Cortex of kidney (tissue), 1 donor: ENCODE measurements around the gene ETV6.
"Not testable (repeated sequence)": the region's sequence is repeated elsewhere in the genome, so short reads cannot be mapped to it uniquely, and the experiment has no call there.

Experiments
- DNase-seq: peaks from one replicate; lab custom pipeline; 2025; lab: John Stamatoyannopoulos, UW

Gene ETV6

GRCh38 chr12:11888029-11888428 lies 238.6 kb downstream of the ETV6 start:
- no peak for DNase-seq

GRCh38 chr12:11891346-11891745 lies 241.9 kb downstream of the ETV6 start:
- no peak for DNase-seq

DNA sequence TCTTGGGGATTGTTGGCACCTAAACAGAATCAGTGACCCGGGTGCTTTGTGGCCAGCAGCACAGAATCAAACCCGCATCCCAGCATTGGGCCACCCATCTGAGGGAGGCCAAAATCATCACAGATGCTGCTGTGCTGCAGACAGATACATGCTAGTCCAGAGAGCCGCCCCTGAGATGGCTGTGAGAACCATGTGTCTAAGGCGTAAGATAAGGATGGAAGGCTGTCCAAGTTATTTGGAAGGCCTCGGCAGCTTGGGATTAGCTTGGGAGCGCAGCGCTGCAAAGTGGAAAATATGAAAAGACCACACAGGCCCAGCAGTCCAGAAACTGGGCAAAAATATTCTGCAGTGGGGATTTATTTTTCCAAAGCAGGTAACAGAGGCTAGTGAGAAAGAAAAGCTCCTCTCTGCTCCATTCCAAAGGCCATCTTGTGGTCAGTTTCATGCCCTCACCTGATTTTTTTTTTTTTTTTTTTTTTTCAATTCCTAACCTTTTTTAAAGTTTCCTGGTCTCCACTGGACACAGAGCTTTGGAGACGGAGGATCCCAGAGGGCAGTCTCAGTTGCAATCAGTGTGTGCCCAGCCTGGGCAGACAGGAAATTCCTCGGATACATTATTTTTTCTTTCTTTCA lies 242.4 kb downstream of the ETV6 start:
- DNase-seq = no peak

DNA sequence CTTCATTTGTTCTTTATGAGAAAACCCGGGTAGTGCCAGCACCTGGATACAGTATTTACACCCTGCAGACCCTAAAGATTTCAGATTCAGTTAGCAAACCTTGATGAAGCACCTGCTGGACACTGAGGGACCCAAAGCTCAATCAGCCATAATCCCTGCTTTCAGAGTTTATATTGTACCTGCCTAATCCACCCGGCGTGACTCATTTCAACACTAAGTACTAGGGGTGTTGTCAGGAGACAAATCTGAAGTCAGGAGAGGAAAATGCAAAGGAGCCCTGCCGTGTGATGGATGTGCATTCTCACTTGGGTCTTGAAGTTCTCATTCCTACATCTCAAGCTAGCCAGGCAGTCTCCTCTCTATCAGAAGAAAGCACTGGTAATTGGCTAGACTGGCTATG lies 244.5 kb downstream of the ETV6 start:
- DNase-seq = no peak

DNA sequence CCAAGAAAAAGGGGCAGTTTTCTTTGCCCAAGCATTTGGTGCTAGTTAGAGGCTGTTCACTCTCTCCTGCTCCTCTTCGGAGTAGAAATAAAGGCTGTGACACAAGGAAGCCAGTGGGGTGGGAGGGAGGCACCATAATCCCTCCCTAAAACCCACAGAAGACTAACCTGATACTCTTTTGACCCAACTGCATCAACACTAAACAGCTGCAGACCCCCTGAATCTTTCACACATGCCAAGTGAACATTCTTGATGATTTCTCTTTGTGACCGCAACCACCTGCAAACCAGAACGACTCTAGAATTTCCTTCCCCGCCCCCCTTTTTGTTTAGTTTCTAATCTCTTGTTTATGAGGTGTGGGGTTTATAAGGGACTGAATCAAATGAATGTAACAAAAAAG lies 245.4 kb downstream of the ETV6 start:
- DNase-seq = no peak

DNA sequence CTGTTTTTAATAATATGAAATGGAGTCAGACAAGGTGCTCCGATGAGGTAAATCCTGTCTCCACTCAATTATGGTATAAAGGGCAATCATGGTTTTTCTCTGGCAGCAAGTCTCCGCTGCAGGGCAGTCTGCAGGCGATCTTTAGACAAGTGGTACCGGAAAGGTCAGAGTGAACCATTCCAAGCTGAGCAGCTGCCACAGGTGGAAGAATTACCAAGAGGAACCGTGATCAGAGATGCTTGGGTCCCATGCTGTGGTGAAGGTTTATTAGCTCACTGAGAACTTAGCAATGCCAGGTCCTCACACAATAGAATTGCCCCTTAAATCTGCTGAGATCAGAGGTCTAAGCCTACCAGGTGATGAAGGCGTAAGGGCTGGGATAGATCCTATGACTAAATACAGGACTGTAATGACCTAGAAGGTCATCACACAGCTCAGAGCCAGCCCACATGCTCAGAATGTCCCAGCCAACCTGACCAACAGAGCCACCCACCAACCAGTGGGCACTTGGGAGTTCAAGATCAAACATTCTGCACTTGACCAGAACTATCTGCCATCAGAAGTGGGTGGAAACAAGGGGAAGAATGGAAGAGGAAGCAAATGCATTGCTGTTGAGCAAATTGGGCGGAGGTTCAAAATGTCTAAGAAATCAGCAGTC lies 246.1 kb downstream of the ETV6 start:
- DNase-seq = no peak

DNA sequence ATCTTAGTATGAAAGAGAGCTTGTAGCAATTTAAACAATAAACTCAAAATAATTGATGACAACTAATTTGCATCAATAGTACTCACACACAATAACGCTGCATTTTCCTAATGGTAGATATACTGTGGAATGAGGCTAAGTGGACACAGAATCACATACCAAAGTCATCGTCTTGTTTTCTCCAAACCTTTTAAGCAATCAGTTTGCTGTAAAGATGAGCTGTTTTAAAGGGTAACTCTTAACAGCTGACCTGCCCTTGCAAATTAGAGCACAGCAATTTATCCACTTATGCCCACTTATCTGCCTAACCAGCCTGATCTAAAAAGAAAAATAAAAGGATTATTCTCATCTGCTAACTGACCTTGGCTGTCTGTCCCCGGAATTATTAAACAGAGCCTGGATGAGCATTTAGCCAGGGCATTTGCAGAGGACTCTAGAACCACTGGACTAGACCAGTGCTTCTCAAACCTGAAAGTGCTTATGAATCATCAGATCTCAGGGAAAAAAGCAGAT lies 247.0 kb downstream of the ETV6 start:
- DNase-seq = no peak

GRCh38 chr12:11897923-11898322 lies 248.4 kb downstream of the ETV6 start:
- DNase-seq = no peak

DNA sequence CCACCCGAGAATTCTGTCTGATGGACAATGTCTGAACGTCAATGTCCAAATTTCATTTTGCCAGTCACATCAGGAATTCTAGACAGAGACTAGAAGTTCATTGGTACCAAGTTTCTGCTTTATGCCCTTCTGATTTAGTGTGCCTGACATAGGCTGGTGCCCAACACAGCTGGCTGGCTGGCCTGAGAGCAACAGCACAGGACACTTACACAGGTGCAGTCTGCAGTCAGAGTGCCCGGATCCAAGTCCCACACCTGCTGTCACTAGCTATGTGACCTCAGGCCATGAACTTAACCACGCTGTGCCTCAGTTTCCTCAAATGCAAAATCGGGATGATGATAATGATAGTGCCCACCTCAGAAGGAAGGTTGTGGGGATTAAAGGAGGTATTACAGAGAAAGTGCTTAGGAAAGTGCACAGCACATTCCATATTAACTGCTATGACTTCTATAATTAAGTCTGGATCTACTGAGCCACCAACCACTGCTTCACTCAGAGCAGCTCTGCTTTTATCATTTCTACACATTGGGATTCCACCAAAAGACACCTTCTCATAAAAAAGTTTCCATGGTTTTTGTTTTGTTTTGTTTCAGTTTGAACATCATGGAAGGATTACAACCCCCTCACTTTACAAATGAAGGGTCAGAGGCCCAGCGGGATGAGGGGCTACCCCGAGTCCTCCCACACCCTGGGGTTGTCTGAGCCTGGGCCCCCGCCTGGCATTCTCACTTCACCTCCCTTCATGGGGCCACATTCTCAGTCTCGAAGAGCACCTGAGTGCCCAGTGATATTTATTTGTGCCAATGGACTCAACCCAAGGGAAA lies 252.4 kb downstream of the ETV6 start:
- DNase-seq = no peak

DNA sequence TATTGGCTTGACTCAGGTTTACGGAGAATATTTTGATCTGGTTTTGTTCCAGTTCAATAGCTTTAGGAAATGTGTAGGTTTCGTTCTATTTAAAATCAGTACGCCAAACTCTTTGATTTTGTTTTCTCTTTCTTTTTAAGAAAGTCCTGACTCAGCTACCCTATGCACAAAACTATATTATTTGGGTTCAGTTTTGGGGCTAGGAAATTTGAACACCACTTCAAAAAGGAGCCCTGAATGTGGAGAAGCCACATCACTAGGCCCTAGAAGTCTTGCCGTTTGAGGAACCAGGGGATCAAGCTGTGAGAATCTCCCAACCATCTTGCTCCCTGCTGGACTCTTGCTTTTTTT lies 253.0 kb downstream of the ETV6 start:
- no peak for DNase-seq

GRCh38 chr12:11904124-11904523 lies 254.7 kb downstream of the ETV6 start:
- DNase-seq = no peak

- no peak for DNase-seq
These were observed 256.1 kb downstream of the ETV6 start for GRCh38 chr12:11905534-11905933.

- no peak for DNase-seq
These were observed 256.9 kb downstream of the ETV6 start for GRCh38 chr12:11906286-11906935.

- DNase-seq = no peak
These were observed 258.2 kb downstream of the ETV6 start for GRCh38 chr12:11907625-11908024.

DNA sequence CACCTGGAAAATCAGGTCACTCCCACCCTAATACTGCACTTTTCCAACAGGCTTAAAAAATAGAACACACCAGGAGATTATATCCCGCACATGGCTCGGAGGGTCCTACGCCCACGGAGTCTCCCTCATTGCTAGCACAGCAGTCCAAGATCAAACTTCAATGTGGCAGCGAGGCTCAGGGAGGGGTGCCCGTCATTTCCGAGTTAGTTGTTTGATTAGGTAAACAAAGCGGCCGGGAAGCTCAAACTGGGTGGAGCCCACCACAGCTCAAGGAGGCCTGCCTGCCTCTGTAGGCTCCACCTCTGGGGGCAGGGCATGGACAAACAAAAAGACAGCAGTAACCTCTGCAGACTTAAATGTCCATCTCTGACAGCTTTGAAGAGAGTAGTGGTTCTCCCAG lies 259.9 kb downstream of the ETV6 start:
- DNase-seq = not testable (repeated sequence)

DNA sequence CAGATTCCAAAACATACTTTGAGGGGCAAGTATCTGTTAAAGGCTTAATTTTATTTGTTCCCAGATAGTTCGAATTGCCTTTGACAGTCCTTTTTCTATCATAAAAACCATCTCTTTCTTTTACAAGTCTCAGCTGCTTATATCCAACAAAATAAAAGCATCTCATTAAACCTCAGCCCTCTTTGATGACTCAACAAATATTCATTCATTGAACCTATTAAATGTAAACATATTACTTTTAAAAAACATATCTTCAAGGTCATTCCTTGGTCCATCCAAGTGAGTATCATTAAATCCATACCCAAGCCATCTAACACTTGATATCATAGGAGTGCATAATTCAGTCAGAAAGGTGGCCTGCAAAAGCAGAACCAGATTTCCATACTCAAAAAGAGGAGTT lies 266.6 kb downstream of the ETV6 start:
- DNase-seq = no peak

DNA sequence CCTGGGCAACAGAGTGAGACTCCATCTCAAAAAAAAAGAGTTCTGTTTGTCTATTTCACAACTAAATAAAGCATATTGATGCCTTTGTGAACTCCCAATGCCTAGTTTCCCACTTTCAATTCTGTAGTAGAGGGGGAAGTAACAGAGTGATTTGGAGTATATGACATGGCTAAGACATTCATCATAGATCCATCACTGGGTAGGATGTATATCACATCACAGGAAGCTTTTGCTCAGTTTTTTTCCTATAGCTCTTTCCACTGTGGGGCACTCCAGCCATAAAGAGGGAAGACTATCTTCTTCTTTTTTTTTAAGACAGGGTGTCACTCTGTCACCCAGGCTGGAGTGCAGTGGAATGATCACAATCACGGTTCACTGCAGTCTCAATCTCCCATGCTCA lies 267.3 kb downstream of the ETV6 start:
- DNase-seq = no peak

DNA sequence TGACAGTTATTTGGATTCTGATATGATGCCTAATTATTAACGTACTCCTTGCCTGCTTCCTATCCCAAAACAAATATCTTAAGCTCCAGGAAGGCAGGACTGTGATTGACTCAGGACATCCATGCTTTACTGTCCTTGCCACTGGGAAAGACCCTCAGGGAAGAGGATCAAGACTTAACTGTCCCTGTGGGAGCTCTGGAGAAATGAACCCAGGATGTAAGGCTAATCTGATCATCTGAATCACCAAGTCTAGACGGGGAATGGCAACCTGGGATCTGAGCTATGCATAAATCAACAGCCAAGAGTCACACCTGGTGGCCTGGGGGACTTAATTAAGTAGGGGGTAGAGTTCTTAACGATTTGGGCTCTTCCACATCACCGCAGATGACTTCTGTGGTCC lies 268.0 kb downstream of the ETV6 start:
- DNase-seq = no peak

- DNase-seq = no peak
These were observed 270.8 kb downstream of the ETV6 start for GRCh38 chr12:11920231-11920630.

DNA sequence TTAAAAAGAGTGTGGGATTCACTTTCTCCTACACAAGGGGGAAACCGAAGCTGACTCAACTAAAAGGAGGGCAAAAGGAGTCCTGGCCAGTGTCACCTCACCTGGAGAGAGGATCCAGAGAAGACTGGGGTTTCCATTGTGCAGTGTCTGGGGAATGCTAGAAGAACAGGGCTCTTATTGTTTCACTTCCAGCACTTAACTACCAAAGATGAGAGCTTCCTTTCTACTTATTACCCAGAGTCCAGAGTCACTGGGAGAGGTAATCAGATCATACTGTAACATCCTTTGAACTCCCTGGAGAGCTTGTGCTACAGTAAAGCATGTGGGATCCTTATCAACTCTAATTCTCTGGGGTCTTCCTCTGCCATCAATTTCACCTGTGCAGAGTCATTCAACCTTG lies 272.9 kb downstream of the ETV6 start:
- DNase-seq = no peak

DNA sequence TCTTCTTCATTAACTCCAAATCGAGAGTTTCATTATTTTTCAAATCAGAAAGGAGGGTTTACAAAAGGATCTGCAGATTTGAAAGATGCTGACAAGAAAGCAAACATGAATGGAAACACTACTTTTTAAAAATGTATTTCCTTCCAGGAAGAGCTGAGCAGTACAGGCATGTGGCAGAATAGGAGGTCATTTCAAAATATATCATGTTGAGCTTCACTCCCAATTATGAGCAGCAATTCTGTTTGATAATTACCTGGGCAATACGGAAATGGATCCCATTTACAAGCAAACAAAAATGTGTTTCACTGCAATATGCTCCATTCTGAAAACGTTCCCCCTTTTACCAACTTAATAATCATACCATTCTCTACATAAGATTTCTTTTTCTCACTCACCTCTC lies 273.6 kb downstream of the ETV6 start:
- DNase-seq = no peak

DNA sequence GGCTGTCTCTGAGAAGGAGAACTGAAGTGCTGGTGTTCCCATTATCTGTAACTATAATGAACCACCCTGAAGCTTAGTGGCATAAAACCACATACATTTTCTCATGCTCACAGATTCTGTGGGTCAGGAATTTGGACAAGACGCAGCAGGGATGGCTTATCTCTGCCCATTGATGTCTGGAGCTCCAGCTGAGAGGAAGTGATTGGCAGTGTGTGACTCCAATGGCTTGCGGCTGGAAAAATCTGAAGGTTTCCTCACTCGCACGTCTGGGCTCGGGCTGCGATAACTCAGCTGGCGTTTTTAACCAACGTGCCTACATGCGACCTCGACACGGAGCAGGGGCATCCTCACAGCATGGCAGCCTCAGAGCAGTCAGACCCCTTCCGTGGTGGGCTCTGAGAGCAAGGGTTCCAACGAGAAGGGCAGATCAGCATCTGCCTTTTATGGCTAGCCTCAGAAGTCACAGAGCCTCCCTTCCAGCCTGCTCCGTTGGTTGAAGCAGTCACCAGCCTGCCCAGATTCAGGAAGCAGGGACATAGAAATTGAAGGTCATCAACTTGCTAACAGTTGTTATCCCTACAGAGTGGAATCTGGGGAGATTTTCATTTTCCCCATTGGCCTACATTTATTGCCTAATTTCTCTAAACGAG lies 277.9 kb downstream of the ETV6 start:
- DNase-seq = no peak
